ENCODE measurements around the gene NECAB2. TPM values are rescaled to one million over a fixed set of nuclear protein-coding genes. Genes with fewer than 3 reads are reported as not detected.

NECAB2 gene
- total RNA-seq, 1 donor from 2014 or later: 0.32 TPM

DNA sequence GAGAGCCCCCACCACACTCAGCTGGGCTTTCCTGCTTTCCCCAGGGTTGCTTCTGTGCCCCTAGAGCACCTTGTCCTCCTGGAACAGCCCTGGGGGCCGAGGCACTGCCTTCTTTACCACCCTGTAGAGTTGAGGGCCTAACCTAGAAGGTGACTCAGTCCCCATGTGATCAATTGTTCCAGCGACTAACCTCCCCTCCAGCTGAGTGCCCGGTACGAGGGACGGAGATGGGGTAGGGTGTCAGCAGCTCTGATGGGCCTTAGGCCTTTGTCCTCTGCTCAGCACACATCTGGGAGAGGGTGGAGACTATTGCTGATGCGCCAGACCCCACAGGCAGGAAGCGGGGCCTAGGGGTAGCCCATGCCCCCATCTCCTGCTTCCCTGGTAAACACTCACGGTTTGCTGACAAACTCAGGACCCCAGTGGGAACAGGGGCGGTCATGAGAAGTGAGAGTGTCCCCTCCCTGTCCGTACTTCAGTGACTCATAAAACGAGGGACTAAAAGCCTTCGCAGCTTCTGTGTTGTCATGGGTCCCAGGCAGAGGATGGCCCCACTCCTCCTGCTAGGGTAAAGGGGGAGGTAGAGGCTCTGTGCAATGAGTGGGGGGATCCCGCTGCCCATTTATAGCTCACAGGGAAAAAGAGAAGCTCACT, 33.1 kb downstream of the NECAB2 start:
- no peaks in the 10 kb centered on the region for H3K9me3 Mint-ChIP-seq (ENCODE audit: unreplicated experiment)
- H3K4me1 Mint-ChIP-seq (ENCODE audit: low read depth, unreplicated experiment): no peaks in the 10 kb centered on the region
- H3K27me3 Mint-ChIP-seq (ENCODE audit: low read depth, unreplicated experiment): peaks cover 51% of the 10 kb centered on the region
- no peak overlapping the region for H3K4me3 ChIP-seq (ENCODE audit: insufficient read depth, low read depth, low read length)
- TF ChIP-seq, protein P1, sequence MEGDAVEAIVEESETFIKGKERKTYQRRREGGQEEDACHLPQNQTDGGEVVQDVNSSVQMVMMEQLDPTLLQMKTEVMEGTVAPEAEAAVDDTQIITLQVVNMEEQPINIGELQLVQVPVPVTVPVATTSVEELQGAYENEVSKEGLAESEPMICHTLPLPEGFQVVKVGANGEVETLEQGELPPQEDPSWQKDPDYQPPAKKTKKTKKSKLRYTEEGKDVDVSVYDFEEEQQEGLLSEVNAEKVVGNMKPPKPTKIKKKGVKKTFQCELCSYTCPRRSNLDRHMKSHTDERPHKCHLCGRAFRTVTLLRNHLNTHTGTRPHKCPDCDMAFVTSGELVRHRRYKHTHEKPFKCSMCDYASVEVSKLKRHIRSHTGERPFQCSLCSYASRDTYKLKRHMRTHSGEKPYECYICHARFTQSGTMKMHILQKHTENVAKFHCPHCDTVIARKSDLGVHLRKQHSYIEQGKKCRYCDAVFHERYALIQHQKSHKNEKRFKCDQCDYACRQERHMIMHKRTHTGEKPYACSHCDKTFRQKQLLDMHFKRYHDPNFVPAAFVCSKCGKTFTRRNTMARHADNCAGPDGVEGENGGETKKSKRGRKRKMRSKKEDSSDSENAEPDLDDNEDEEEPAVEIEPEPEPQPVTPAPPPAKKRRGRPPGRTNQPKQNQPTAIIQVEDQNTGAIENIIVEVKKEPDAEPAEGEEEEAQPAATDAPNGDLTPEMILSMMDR (IDR thresholded peaks at IDR 0.05; ENCODE audit: insufficient read depth, low read depth, low read length): no peak
- TF ChIP-seq EZH2 (IDR thresholded peaks at IDR 0.05; ENCODE audit: insufficient read depth, low read length): no peak
- no peak overlapping the region for H3K4me3 Mint-ChIP-seq (ENCODE audit: unreplicated experiment)
- no peaks in the 10 kb centered on the region for H3K36me3 ChIP-seq (ENCODE audit: insufficient read depth, low read length)
- H3K79me2 ChIP-seq (ENCODE audit: insufficient read depth, low read length): no peaks in the 10 kb centered on the region
- peaks cover 11% of the 10 kb centered on the region for H3K27me3 ChIP-seq (ENCODE audit: insufficient read depth, low read length)
- H3K9me3 ChIP-seq (ENCODE audit: insufficient read depth, low read depth, low read length): no peaks in the 10 kb centered on the region
- H3K9ac ChIP-seq (ENCODE audit: low read length): no peak overlapping the region
- H3K4me1 ChIP-seq (ENCODE audit: insufficient read depth, low read length): peaks cover 1% of the 10 kb centered on the region
- H2AFZ ChIP-seq (ENCODE audit: low read depth, low read length): no peak overlapping the region
- no peaks in the 10 kb centered on the region for H4K20me1 ChIP-seq (ENCODE audit: insufficient read depth, low read length)
- FAIRE-seq (no peak), DNase-seq (ENCODE audit: low read depth) (no peak)
- H3K27ac Mint-ChIP-seq (ENCODE audit: unreplicated experiment): no peak overlapping the region
- H3K27ac ChIP-seq (ENCODE audit: low read depth, low read length): no peak overlapping the region
- no peak overlapping the region for H3K4me2 ChIP-seq (ENCODE audit: low read length)
- peaks cover 1% of the 10 kb centered on the region for H3K36me3 Mint-ChIP-seq (ENCODE audit: low read depth, unreplicated experiment)

- Histone ChIP-seq H3K4me3 (ENCODE audit: insufficient read depth, low read depth, low read length) (no peak overlapping the region), H3K27ac (ENCODE audit: low read depth, low read length) (no peak overlapping the region), H3K79me2 (ENCODE audit: insufficient read depth, low read length) (no peaks in the 10 kb centered on the region), H3K27me3 (ENCODE audit: insufficient read depth, low read length) (peaks cover 14% of the 10 kb centered on the region), H3K36me3 (ENCODE audit: insufficient read depth, low read length) (no peaks in the 10 kb centered on the region), H2AFZ (ENCODE audit: low read depth, low read length) (no peak overlapping the region), H4K20me1 (ENCODE audit: insufficient read depth, low read length) (no peaks in the 10 kb centered on the region), H3K9me3 (ENCODE audit: insufficient read depth, low read depth, low read length) (no peaks in the 10 kb centered on the region), H3K4me1 (ENCODE audit: insufficient read depth, low read length) (no peaks in the 10 kb centered on the region), H3K9ac (ENCODE audit: low read length) (no peak overlapping the region), H3K4me2 (ENCODE audit: low read length) (no peak overlapping the region)
- H3K27ac Mint-ChIP-seq (ENCODE audit: unreplicated experiment): no peak overlapping the region
- FAIRE-seq (no peak), DNase-seq (ENCODE audit: low read depth) (no peak)
- H3K36me3 Mint-ChIP-seq (ENCODE audit: low read depth, unreplicated experiment): peaks cover 1% of the 10 kb centered on the region
- no peaks in the 10 kb centered on the region for H3K4me1 Mint-ChIP-seq (ENCODE audit: low read depth, unreplicated experiment)
- no peak for TF ChIP-seq EZH2 (IDR thresholded peaks at IDR 0.05; ENCODE audit: insufficient read depth, low read length)
- TF ChIP-seq, protein P1 (IDR thresholded peaks at IDR 0.05; ENCODE audit: insufficient read depth, low read depth, low read length): no peak
- no peaks in the 10 kb centered on the region for H3K9me3 Mint-ChIP-seq (ENCODE audit: unreplicated experiment)
- no peak overlapping the region for H3K4me3 Mint-ChIP-seq (ENCODE audit: unreplicated experiment)
- peaks cover 52% of the 10 kb centered on the region for H3K27me3 Mint-ChIP-seq (ENCODE audit: low read depth, unreplicated experiment)
These were observed 33.7 kb downstream of the NECAB2 start for GRCh38 chr16:84001726-84002125.

GRCh38 chr16:84003038-84003437, 35.0 kb downstream of the NECAB2 start:
- no peak for TF ChIP-seq EZH2 (IDR thresholded peaks at IDR 0.05; ENCODE audit: insufficient read depth, low read length)
- TF ChIP-seq, protein P1 (IDR thresholded peaks at IDR 0.05; ENCODE audit: insufficient read depth, low read depth, low read length): no peak

More at GRCh38 chr16:84003038-84003437, 35.0 kb downstream of the NECAB2 start:
- no peaks in the 10 kb centered on the region for H4K20me1 ChIP-seq (ENCODE audit: insufficient read depth, low read length)
- FAIRE-seq: no peak
- no peaks in the 10 kb centered on the region for H3K36me3 ChIP-seq (ENCODE audit: insufficient read depth, low read length)
- no peaks in the 10 kb centered on the region for H3K4me1 ChIP-seq (ENCODE audit: insufficient read depth, low read length)
- no peak overlapping the region for H3K4me2 ChIP-seq (ENCODE audit: low read length)
- peaks cover 17% of the 10 kb centered on the region for H3K27me3 ChIP-seq (ENCODE audit: insufficient read depth, low read length)
- no peaks in the 10 kb centered on the region for H3K79me2 ChIP-seq (ENCODE audit: insufficient read depth, low read length)
- H3K4me1 Mint-ChIP-seq (ENCODE audit: low read depth, unreplicated experiment): no peaks in the 10 kb centered on the region
- no peak overlapping the region for H3K9ac ChIP-seq (ENCODE audit: low read length)
- DNase-seq (ENCODE audit: low read depth): no peak
- H3K4me3 ChIP-seq (ENCODE audit: insufficient read depth, low read depth, low read length): no peak overlapping the region
- H2AFZ ChIP-seq (ENCODE audit: low read depth, low read length): no peak overlapping the region
- no peaks in the 10 kb centered on the region for H3K9me3 Mint-ChIP-seq (ENCODE audit: unreplicated experiment)
- no peak overlapping the region for H3K4me3 Mint-ChIP-seq (ENCODE audit: unreplicated experiment)
- H3K27ac Mint-ChIP-seq (ENCODE audit: unreplicated experiment): no peak overlapping the region
- peaks cover 1% of the 10 kb centered on the region for H3K36me3 Mint-ChIP-seq (ENCODE audit: low read depth, unreplicated experiment)
- peaks cover 50% of the 10 kb centered on the region for H3K27me3 Mint-ChIP-seq (ENCODE audit: low read depth, unreplicated experiment)
- H3K9me3 ChIP-seq (ENCODE audit: insufficient read depth, low read depth, low read length): no peaks in the 10 kb centered on the region
- H3K27ac ChIP-seq (ENCODE audit: low read depth, low read length): no peak overlapping the region
